PC-3 (cell line): ENCODE data around the gene MCL1.

Experiments
- EZH2 ChIP-seq: fragments of 300-600 bp; sonication (generic); IDR thresholded peaks from one replicate; pipeline ENCODE4 v1.6.1; 2017; ENCODE audit warnings: antibody characterized with exemption, mild to moderate bottlenecking, low read length; ENCODE audit not compliant: unreplicated experiment
- EZH2phosphoT487 ChIP-seq: fragments of 300-600 bp; sonication (generic); IDR thresholded peaks from 2 replicates; pipeline ENCODE4 v1.6.1; 2018; ENCODE audit warnings: mild to moderate bottlenecking, antibody characterized with exemption, low read length, borderline replicate concordance
- TF ChIP-seq, protein P1 (sequence below): fragments of 300-600 bp; sonication (generic); conservative IDR thresholded peaks from 2 replicates; pipeline ENCODE4 v1.5.1; 2017; ENCODE audit warnings: antibody characterized with exemption, low read depth, mild to moderate bottlenecking, low read length

DNA sequence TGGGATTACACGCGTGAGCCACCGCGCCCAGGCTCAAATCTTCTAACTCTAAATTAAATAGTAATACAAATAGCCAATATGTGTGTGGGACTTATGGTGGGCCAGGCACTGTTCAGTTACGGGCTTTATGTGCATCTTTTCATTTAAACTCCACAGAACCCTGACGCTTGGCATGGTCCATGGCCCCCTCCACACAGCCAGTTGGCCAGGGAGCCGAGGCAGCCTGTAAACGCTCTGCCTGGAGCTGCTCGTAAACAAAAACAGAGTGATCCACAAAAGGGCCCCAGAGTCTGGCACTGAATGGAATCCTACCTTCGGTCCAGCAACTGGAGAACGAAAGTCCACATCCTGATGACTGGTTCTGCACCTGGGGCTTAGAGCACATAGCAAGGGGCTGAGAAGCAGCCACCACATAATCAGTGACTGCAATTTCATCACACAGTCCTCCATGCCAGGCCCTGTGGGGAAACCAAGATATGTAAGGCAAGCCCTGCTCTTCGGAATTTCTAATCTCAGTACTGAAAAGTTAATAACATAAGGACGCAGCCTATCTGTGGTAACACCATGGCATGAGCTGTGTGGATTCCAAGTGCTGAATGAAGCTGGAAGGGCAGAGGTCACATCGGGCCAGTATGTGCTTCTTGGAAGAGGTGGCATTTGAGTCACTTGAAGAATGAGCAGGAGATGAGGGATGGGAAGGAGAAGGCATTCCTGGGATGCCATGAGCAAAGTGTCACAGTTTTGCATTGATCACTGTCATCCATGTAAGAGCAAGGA lies 43.7 kb downstream of the MCL1 start:
- TF ChIP-seq EZH2 (no peak), EZH2phosphoT487 (no peak)
- TF ChIP-seq, protein P1, sequence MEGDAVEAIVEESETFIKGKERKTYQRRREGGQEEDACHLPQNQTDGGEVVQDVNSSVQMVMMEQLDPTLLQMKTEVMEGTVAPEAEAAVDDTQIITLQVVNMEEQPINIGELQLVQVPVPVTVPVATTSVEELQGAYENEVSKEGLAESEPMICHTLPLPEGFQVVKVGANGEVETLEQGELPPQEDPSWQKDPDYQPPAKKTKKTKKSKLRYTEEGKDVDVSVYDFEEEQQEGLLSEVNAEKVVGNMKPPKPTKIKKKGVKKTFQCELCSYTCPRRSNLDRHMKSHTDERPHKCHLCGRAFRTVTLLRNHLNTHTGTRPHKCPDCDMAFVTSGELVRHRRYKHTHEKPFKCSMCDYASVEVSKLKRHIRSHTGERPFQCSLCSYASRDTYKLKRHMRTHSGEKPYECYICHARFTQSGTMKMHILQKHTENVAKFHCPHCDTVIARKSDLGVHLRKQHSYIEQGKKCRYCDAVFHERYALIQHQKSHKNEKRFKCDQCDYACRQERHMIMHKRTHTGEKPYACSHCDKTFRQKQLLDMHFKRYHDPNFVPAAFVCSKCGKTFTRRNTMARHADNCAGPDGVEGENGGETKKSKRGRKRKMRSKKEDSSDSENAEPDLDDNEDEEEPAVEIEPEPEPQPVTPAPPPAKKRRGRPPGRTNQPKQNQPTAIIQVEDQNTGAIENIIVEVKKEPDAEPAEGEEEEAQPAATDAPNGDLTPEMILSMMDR: no peak
